ENCODE measurements around the gene PSAPL1.

PSAPL1 gene

GRCh38 chr4:7430965-7431695, 3.6 kb downstream of the PSAPL1 start:
- H3K27ac ChIP-seq (ENCODE audit: low read depth, low read length), result no peak overlapping the region
- H3K36me3 ChIP-seq (ENCODE audit: control insufficient read depth, insufficient read depth, low read length), result no peaks in the 10 kb centered on the region
- no peaks in the 10 kb centered on the region for H3K9me3 ChIP-seq (ENCODE audit: control insufficient read depth, insufficient read depth, low read depth, low read length)
- no peak overlapping the region for H3K4me3 ChIP-seq (ENCODE audit: low read depth, low read length)
- H3K9ac ChIP-seq (ENCODE audit: low read length), result peak overlapping the region; percentile 30
- H3K4me1 ChIP-seq (ENCODE audit: control insufficient read depth, insufficient read depth, low read length), result peaks cover 71% of the 10 kb centered on the region
- H3K27me3 ChIP-seq (ENCODE audit: control insufficient read depth, insufficient read depth, low read length), result no peaks in the 10 kb centered on the region

GRCh38 chr4:7430368-7430964, 4.3 kb downstream of the PSAPL1 start:
- Histone ChIP-seq H3K36me3 (ENCODE audit: control insufficient read depth, insufficient read depth, low read length) (no peaks in the 10 kb centered on the region), H3K27me3 (ENCODE audit: control insufficient read depth, insufficient read depth, low read length) (no peaks in the 10 kb centered on the region), H3K4me1 (ENCODE audit: control insufficient read depth, insufficient read depth, low read length) (peaks cover 64% of the 10 kb centered on the region), H3K9me3 (ENCODE audit: control insufficient read depth, insufficient read depth, low read depth, low read length) (no peaks in the 10 kb centered on the region), H3K27ac (ENCODE audit: low read depth, low read length) (no peak overlapping the region; the same call in 1 of the 2 replicates), H3K4me3 (ENCODE audit: low read depth, low read length) (no peak overlapping the region), H3K9ac (ENCODE audit: low read length) (peak overlapping the region; percentile 30)

GRCh38 chr4:7429601-7430078, 5.1 kb downstream of the PSAPL1 start:
- no peaks in the 10 kb centered on the region for H3K36me3 ChIP-seq (ENCODE audit: control insufficient read depth, insufficient read depth, low read length)
- H3K4me3 ChIP-seq (ENCODE audit: low read depth, low read length), result no peak overlapping the region
- H3K4me1 ChIP-seq (ENCODE audit: control insufficient read depth, insufficient read depth, low read length), result peaks cover 58% of the 10 kb centered on the region
- H3K27me3 ChIP-seq (ENCODE audit: control insufficient read depth, insufficient read depth, low read length), result no peaks in the 10 kb centered on the region
- H3K9ac ChIP-seq (ENCODE audit: low read length), result no peak overlapping the region
- no peaks in the 10 kb centered on the region for H3K9me3 ChIP-seq (ENCODE audit: control insufficient read depth, insufficient read depth, low read depth, low read length)
- H3K27ac ChIP-seq (ENCODE audit: low read depth, low read length), result no peak overlapping the region; the same call in 1 of the 2 replicates

- Histone ChIP-seq H3K9ac (ENCODE audit: low read length) (no peak overlapping the region), H3K27me3 (ENCODE audit: control insufficient read depth, insufficient read depth, low read length) (no peaks in the 10 kb centered on the region), H3K27ac (ENCODE audit: low read depth, low read length) (no peak overlapping the region), H3K9me3 (ENCODE audit: control insufficient read depth, insufficient read depth, low read depth, low read length) (no peaks in the 10 kb centered on the region), H3K4me1 (ENCODE audit: control insufficient read depth, insufficient read depth, low read length) (peaks cover 52% of the 10 kb centered on the region), H3K36me3 (ENCODE audit: control insufficient read depth, insufficient read depth, low read length) (no peaks in the 10 kb centered on the region), H3K4me3 (ENCODE audit: low read depth, low read length) (no peak overlapping the region)
Observed at GRCh38 chr4:7429069-7429416, 5.7 kb downstream of the PSAPL1 start.

- no peak overlapping the region for H3K27ac ChIP-seq (ENCODE audit: low read depth, low read length)
- no peaks in the 10 kb centered on the region for H3K36me3 ChIP-seq (ENCODE audit: control insufficient read depth, insufficient read depth, low read length)
- H3K4me3 ChIP-seq (ENCODE audit: low read depth, low read length), result no peak overlapping the region
- H3K27me3 ChIP-seq (ENCODE audit: control insufficient read depth, insufficient read depth, low read length), result no peaks in the 10 kb centered on the region
- no peak overlapping the region for H3K9ac ChIP-seq (ENCODE audit: low read length)
- H3K9me3 ChIP-seq (ENCODE audit: control insufficient read depth, insufficient read depth, low read depth, low read length), result no peaks in the 10 kb centered on the region
- peaks cover 52% of the 10 kb centered on the region for H3K4me1 ChIP-seq (ENCODE audit: control insufficient read depth, insufficient read depth, low read length)
Observed at GRCh38 chr4:7428261-7429068, 6.3 kb downstream of the PSAPL1 start.

GRCh38 chr4:7427831-7428260, 6.9 kb downstream of the PSAPL1 start:
- Histone ChIP-seq H3K4me3 (ENCODE audit: low read depth, low read length) (no peak overlapping the region), H3K9ac (ENCODE audit: low read length) (no peak overlapping the region), H3K36me3 (ENCODE audit: control insufficient read depth, insufficient read depth, low read length) (no peaks in the 10 kb centered on the region), H3K27ac (ENCODE audit: low read depth, low read length) (no peak overlapping the region), H3K4me1 (ENCODE audit: control insufficient read depth, insufficient read depth, low read length) (peaks cover 52% of the 10 kb centered on the region), H3K27me3 (ENCODE audit: control insufficient read depth, insufficient read depth, low read length) (no peaks in the 10 kb centered on the region), H3K9me3 (ENCODE audit: control insufficient read depth, insufficient read depth, low read depth, low read length) (no peaks in the 10 kb centered on the region)

GRCh38 chr4:7427361-7427760, 7.4 kb downstream of the PSAPL1 start:
- Histone ChIP-seq H3K27ac (ENCODE audit: low read depth, low read length) (no peak overlapping the region), H3K4me3 (ENCODE audit: low read depth, low read length) (no peak overlapping the region), H3K9ac (ENCODE audit: low read length) (no peak overlapping the region)

GRCh38 chr4:7426525-7427171, 8.1 kb downstream of the PSAPL1 start:
- Histone ChIP-seq H3K9ac (ENCODE audit: low read length) (no peak overlapping the region), H3K27me3 (ENCODE audit: control insufficient read depth, insufficient read depth, low read length) (no peaks in the 10 kb centered on the region), H3K9me3 (ENCODE audit: control insufficient read depth, insufficient read depth, low read depth, low read length) (no peaks in the 10 kb centered on the region), H3K4me3 (ENCODE audit: low read depth, low read length) (no peak overlapping the region), H3K4me1 (ENCODE audit: control insufficient read depth, insufficient read depth, low read length) (peaks cover 52% of the 10 kb centered on the region), H3K27ac (ENCODE audit: low read depth, low read length) (no peak overlapping the region), H3K36me3 (ENCODE audit: control insufficient read depth, insufficient read depth, low read length) (no peaks in the 10 kb centered on the region)

More at GRCh38 chr4:7427361-7427760, 7.4 kb downstream of the PSAPL1 start:
- Histone ChIP-seq H3K4me1 (ENCODE audit: control insufficient read depth, insufficient read depth, low read length) (peaks cover 52% of the 10 kb centered on the region), H3K27me3 (ENCODE audit: control insufficient read depth, insufficient read depth, low read length) (no peaks in the 10 kb centered on the region), H3K9me3 (ENCODE audit: control insufficient read depth, insufficient read depth, low read depth, low read length) (no peaks in the 10 kb centered on the region), H3K36me3 (ENCODE audit: control insufficient read depth, insufficient read depth, low read length) (no peaks in the 10 kb centered on the region)

- H3K4me3 ChIP-seq (ENCODE audit: low read depth, low read length), result no peak overlapping the region
- H3K27ac ChIP-seq (ENCODE audit: low read depth, low read length), result no peak overlapping the region
- no peaks in the 10 kb centered on the region for H3K27me3 ChIP-seq (ENCODE audit: control insufficient read depth, insufficient read depth, low read length)
- H3K36me3 ChIP-seq (ENCODE audit: control insufficient read depth, insufficient read depth, low read length), result no peaks in the 10 kb centered on the region
- peaks cover 45% of the 10 kb centered on the region for H3K4me1 ChIP-seq (ENCODE audit: control insufficient read depth, insufficient read depth, low read length)
- H3K9me3 ChIP-seq (ENCODE audit: control insufficient read depth, insufficient read depth, low read depth, low read length), result no peaks in the 10 kb centered on the region
- H3K9ac ChIP-seq (ENCODE audit: low read length), result no peak overlapping the region
Observed at GRCh38 chr4:7425591-7426468, 8.9 kb downstream of the PSAPL1 start.

- Histone ChIP-seq H3K27ac (ENCODE audit: low read depth, low read length) (no peak overlapping the region), H3K27me3 (ENCODE audit: control insufficient read depth, insufficient read depth, low read length) (no peaks in the 10 kb centered on the region), H3K36me3 (ENCODE audit: control insufficient read depth, insufficient read depth, low read length) (no peaks in the 10 kb centered on the region), H3K9me3 (ENCODE audit: control insufficient read depth, insufficient read depth, low read depth, low read length) (no peaks in the 10 kb centered on the region), H3K4me1 (ENCODE audit: control insufficient read depth, insufficient read depth, low read length) (peaks cover 38% of the 10 kb centered on the region), H3K9ac (ENCODE audit: low read length) (no peak overlapping the region), H3K4me3 (ENCODE audit: low read depth, low read length) (no peak overlapping the region)
Observed at GRCh38 chr4:7425124-7425523, 9.6 kb downstream of the PSAPL1 start.

All from HUES6 (cell line).